Neutrophil (primary cell): Measurements from ENCODE around the gene HOMEZ.
"Not testable (repeated sequence)": the region's sequence is repeated elsewhere in the genome, so short reads cannot be mapped to it uniquely, and the experiment has no call there.

ENCODE experiments used
- H3K27ac ChIP-seq: fragments of 200-600 bp; sonication (generic); 2 replicates; pipeline ENCODE4 v1.5.1; 2016; ENCODE audit warnings: mild to moderate bottlenecking, moderate library complexity
- H3K27me3 ChIP-seq: fragments of 200-600 bp; sonication (generic); 2 replicates; pipeline ENCODE4 v1.6.0; 2016; ENCODE audit warnings: mild to moderate bottlenecking
- H3K36me3 ChIP-seq: fragments of 200-600 bp; sonication (generic); 2 replicates; pipeline ENCODE4 v1.5.1; 2017
- H3K4me1 ChIP-seq, 2 experiments: fragments of 200-600 bp in 1 of 2; sonication (generic) in 1 of 2; 1 replicate in 1 of 2; 2 replicates in 1 of 2; pipeline versions ENCODE4 v1.5.1 to v1.6.1; 2013 to 2016; ENCODE audit warnings: low read depth in 1 of 2, low read length in 1 of 2, mild to moderate bottlenecking in 1 of 2, moderate library complexity in 1 of 2; ENCODE audit not compliant: control insufficient read depth in 1 of 2, insufficient read depth in 1 of 2
- H3K4me3 ChIP-seq, 2 experiments: fragments of 200-600 bp in 1 of 2; sonication (generic) in 1 of 2; 1 replicate in 1 of 2; 2 replicates in 1 of 2; pipeline ENCODE4 v1.5.1; 2013 to 2016; ENCODE audit warnings: low read depth in 1 of 2, low read length in 1 of 2, mild to moderate bottlenecking in 1 of 2, moderate library complexity in 1 of 2
- H3K9me3 ChIP-seq: fragments of 200-600 bp; sonication (generic); 2 replicates; pipeline ENCODE4 v1.5.1; 2016
- TF ChIP-seq, protein P1 (sequence below): fragments of 200-600 bp; sonication (generic); IDR thresholded peaks from 2 replicates; pipeline ENCODE4 v1.5.1; 2016; ENCODE audit warnings: antibody characterized with exemption

Gene HOMEZ

GRCh38 chr14:23237772-23238594 lies 47.9 kb downstream of the HOMEZ start, which contains the start of gene RNF212B:
TSS of gene RNF212B (plus strand) at chr14:23237936. CDS start at chr14:23240346, 2,410 bp downstream.
- no peak within 1 kb of the TSS for H3K27ac ChIP-seq
- H3K27me3 ChIP-seq = no peaks in the 10 kb centered on the region
- no peaks in the 10 kb centered on the region for H3K36me3 ChIP-seq
- no peaks in the 10 kb centered on the region for H3K9me3 ChIP-seq
- TF ChIP-seq, protein P1, sequence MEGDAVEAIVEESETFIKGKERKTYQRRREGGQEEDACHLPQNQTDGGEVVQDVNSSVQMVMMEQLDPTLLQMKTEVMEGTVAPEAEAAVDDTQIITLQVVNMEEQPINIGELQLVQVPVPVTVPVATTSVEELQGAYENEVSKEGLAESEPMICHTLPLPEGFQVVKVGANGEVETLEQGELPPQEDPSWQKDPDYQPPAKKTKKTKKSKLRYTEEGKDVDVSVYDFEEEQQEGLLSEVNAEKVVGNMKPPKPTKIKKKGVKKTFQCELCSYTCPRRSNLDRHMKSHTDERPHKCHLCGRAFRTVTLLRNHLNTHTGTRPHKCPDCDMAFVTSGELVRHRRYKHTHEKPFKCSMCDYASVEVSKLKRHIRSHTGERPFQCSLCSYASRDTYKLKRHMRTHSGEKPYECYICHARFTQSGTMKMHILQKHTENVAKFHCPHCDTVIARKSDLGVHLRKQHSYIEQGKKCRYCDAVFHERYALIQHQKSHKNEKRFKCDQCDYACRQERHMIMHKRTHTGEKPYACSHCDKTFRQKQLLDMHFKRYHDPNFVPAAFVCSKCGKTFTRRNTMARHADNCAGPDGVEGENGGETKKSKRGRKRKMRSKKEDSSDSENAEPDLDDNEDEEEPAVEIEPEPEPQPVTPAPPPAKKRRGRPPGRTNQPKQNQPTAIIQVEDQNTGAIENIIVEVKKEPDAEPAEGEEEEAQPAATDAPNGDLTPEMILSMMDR = peak; percentile 31
- H3K4me3 ChIP-seq = peak within 1 kb of the TSS; percentile 48 to 52
- H3K4me1 ChIP-seq = peaks cover 5 to 10% of the 10 kb centered on the region in 2 experiments

DNA sequence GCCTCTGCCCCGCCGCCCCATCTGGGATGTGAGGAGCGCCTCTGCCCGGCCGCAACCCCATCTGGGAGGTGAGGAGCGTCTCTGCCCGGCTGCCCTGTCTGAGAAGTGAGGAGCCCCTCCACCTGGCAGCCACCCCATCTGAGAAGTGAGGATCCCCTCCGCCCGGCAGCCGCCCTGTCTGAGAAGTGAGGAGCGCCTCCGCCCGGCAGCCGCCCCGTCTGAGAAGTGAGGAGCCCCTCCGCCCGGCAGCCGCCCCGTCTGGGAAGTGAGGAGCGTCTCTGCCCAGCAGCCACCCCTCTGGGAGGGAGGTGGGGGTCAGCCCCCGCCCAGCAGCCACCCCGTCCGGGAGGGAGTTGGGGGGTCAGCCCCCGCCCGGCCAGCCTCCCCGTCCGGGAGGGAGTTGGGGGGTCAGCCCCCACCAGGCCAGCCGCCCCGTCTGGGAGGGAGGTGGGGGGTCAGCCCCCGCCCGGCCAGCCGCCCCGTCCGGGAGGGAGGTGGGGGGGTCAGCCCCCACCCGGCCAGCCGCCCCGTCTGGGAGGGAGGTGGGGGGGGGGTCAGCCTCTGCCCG lies 53.6 kb downstream of the HOMEZ start:
- H3K27ac ChIP-seq, H3K4me3 ChIP-seq, H3K27me3 ChIP-seq, H3K9me3 ChIP-seq, H3K36me3 ChIP-seq: not testable (repeated sequence)
- H3K4me1 ChIP-seq = peaks cover 10 to 13% of the 10 kb centered on the region in 2 experiments

DNA sequence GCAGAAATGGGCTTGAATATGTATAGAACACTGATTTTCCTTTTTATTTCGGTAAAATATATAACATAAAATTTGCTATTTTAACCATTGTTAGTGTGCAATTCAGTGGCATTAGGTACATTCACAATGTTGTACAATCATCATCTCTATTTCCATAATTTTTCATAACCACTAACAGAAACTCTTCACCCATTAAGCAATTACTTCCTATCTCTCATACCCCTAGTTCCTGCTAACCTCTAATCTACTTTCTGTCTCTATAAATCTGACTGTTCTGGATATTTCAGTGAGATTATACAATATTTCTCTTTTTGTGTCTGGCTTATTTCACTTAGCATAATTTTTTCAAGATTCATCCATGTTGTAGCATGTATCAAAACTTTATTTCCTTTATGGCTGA lies 57.1 kb downstream of the HOMEZ start:
- TF ChIP-seq, protein P1 = no peak

GRCh38 chr14:23227566-23227965 lies 58.4 kb downstream of the HOMEZ start:
- H3K27ac ChIP-seq = no peak overlapping the region
- H3K27me3 ChIP-seq = no peaks in the 10 kb centered on the region
- TF ChIP-seq, protein P1 = no peak
- no peaks in the 10 kb centered on the region for H3K9me3 ChIP-seq
- peaks cover 10 to 13% of the 10 kb centered on the region in 2 experiments for H3K4me1 ChIP-seq
- H3K36me3 ChIP-seq = no peaks in the 10 kb centered on the region
- no peak overlapping the region for H3K4me3 ChIP-seq

More for the DNA sequence above, 57.1 kb downstream of the HOMEZ start:
- Histone ChIP-seq H3K27me3 (no peaks in the 10 kb centered on the region), H3K9me3 (no peaks in the 10 kb centered on the region), H3K27ac (peak overlapping the region; percentile 4), H3K36me3 (no peaks in the 10 kb centered on the region), H3K4me3 (no peak overlapping the region), H3K4me1 (peaks cover 10 to 13% of the 10 kb centered on the region in 2 experiments)

DNA sequence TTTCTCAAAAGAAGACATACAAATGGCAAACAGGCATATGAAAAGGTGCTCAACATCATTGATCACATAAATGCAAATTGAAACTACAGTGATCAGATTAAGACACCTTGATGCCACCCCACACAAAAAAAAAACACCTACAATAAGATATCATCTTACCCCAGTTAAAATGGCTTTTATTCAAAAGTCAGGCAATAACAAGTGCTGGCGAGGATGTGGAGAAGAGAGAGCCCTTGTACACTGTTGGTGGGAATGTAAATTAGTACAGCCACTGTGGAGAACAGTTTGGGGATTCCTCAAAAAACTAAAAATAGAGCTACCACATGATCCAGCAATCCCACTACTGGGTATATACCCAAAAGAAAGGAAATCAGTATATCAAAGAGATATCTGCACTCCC lies 61.0 kb downstream of the HOMEZ start:
- H3K9me3 ChIP-seq, H3K4me3 ChIP-seq, H3K27ac ChIP-seq, H3K27me3 ChIP-seq, H3K36me3 ChIP-seq: not testable (repeated sequence)
- H3K4me1 ChIP-seq = peaks cover 10 to 13% of the 10 kb centered on the region in 2 experiments
